BE2C (cell line): ENCODE results near the gene ZFP3.

Experiments used
- DNase-seq: peaks from one replicate; pipeline ENCODE4 v3.0.0-alpha.2; 2020
- H3K27me3 ChIP-seq: fragments of 250-450 bp; sonication (Bioruptor Pico); 2 replicates; pipeline ENCODE4 v1.5.1; 2020; ENCODE audit warnings: mild to moderate bottlenecking
- H3K36me3 ChIP-seq: fragments of 250-450 bp; sonication (Bioruptor Pico); 2 replicates; pipeline ENCODE4 v1.5.1; 2020; ENCODE audit warnings: mild to moderate bottlenecking
- H3K4me1 ChIP-seq: fragments of 250-450 bp; sonication (Bioruptor Pico); 2 replicates; pipeline ENCODE4 v1.5.1; 2020
- H3K4me3 ChIP-seq: 2 replicates; pipeline ENCODE4 v1.5.1; 2011; ENCODE audit warnings: low read depth, low read length
- H3K9me3 ChIP-seq: fragments of 250-450 bp; sonication (Bioruptor Pico); 2 replicates; pipeline ENCODE4 v1.5.1; 2020
- TF ChIP-seq, protein P1 (sequence below): IDR thresholded peaks from 2 replicates; pipeline ENCODE4 v1.5.1; 2012; ENCODE audit warnings: mild to moderate bottlenecking, low read depth, low read length

ZFP3 gene

GRCh38 chr17:5034651-5035050, 43.6 kb upstream of the ZFP3 start:
- DNase-seq, result no peak
- TF ChIP-seq, protein P1, sequence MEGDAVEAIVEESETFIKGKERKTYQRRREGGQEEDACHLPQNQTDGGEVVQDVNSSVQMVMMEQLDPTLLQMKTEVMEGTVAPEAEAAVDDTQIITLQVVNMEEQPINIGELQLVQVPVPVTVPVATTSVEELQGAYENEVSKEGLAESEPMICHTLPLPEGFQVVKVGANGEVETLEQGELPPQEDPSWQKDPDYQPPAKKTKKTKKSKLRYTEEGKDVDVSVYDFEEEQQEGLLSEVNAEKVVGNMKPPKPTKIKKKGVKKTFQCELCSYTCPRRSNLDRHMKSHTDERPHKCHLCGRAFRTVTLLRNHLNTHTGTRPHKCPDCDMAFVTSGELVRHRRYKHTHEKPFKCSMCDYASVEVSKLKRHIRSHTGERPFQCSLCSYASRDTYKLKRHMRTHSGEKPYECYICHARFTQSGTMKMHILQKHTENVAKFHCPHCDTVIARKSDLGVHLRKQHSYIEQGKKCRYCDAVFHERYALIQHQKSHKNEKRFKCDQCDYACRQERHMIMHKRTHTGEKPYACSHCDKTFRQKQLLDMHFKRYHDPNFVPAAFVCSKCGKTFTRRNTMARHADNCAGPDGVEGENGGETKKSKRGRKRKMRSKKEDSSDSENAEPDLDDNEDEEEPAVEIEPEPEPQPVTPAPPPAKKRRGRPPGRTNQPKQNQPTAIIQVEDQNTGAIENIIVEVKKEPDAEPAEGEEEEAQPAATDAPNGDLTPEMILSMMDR, result no peak
- Histone ChIP-seq H3K4me3 (no peak overlapping the region), H3K4me1 (no peaks in the 10 kb centered on the region), H3K27me3 (peaks cover 11% of the 10 kb centered on the region), H3K36me3 (no peaks in the 10 kb centered on the region), H3K9me3 (no peaks in the 10 kb centered on the region)

DNA sequence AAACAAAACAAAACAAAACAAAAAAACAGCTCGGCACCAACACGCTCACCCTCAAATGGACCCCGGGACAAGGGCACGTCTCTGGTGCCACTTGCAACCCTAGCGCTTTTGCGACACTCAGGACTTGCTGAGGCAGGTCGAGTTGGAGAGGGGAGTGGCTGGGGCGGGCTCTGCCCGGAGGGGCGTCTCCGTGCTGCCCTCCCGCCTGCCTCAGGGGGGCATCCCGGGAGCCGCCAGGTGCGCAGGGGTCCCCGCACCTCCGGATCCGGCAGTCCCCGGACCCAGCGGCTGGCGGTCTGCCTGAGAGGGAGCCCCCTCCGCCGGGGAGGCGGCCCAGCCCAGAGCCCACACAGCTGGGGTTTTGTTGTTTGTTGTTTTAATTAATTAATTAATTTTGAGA, 43.0 kb upstream of the ZFP3 start, which contains the start of gene SLC52A1:
Gene SLC52A1, minus strand, starts transcription at position 112 of the 400 bp plus-strand sequence. CDS start 820 bp downstream, outside the sequence.
- no peaks in the 10 kb centered on the region for H3K36me3 ChIP-seq
- H3K27me3 ChIP-seq, result peaks cover 11% of the 10 kb centered on the region
- H3K4me1 ChIP-seq, result no peaks in the 10 kb centered on the region
- no peaks in the 10 kb centered on the region for H3K9me3 ChIP-seq
- TF ChIP-seq, protein P1, result no peak
- no peak for DNase-seq
- no peak within 1 kb of the TSS for H3K4me3 ChIP-seq

DNA sequence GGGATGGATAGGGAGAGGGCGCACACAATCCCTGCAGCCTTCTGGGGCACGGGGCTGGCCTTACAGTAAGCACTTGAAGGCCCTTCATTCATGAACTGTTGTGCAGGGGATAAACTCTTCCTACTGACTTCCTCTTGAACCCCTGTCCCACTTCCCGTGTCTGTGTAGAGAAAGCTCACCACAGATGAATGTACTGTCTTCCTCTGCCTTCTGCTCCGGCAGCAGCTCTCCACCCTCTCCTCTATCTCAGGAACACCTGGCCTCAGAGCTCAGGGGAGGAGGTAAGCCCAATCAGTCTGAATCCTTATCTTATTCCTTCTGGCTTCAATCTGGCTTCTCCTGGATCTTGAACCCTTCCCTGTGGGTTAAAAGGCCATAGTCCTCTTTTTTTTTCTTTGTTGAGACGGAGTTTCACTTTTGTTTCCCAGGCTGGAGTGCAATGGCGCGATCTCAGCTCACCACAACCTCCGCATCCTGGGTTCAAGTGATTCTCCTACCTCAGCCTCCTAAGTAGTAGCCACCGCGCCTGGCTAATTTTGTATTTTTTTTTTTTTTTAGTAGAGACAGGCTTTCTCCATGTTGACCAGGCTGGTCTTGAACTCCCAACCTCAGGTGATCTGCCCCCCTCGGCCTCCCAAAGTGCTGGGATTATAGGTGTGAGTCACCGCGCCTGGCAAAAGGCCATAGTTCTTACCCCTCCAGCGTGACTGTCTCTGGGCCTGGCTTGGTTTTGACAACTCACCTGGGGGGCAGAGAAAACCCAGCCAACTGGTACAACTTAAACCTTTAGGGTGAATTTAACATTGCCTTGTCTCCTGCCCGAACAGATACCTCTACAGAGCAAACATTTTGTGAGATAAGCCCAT, 35.9 kb upstream of the ZFP3 start:
- Histone ChIP-seq H3K9me3 (no peaks in the 10 kb centered on the region), H3K27me3 (no peaks in the 10 kb centered on the region), H3K4me3 (no peak overlapping the region), H3K36me3 (no peaks in the 10 kb centered on the region), H3K4me1 (no peaks in the 10 kb centered on the region)
- TF ChIP-seq, protein P1, result no peak
- DNase-seq, result no peak

DNA sequence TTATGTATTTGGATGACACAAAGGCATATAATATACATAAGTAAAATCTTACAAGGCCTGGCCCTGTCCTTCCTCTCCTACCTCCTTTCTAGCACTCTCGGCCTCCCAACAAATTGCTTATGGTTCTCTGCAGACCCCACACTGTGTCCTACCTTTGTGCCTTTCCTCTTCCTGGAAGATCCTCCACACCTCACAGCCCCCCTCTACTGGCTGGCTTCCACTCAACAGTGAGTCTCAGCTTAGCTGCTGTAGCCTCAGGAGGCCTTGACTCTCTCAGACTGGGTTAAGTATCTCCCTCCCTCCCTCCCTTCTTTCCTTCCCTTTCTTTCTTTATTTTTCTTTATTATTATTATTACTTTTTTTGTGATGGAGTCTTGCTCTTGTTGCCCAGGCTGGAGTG, 34.7 kb upstream of the ZFP3 start:
- H3K9me3 ChIP-seq, result no peaks in the 10 kb centered on the region
- no peak for DNase-seq
- TF ChIP-seq, protein P1, result no peak
- no peak overlapping the region for H3K4me3 ChIP-seq
- H3K36me3 ChIP-seq, result no peaks in the 10 kb centered on the region
- no peaks in the 10 kb centered on the region for H3K4me1 ChIP-seq
- H3K27me3 ChIP-seq, result no peaks in the 10 kb centered on the region

- Histone ChIP-seq H3K9me3 (no peaks in the 10 kb centered on the region), H3K4me1 (no peaks in the 10 kb centered on the region), H3K36me3 (no peaks in the 10 kb centered on the region), H3K4me3 (no peak overlapping the region), H3K27me3 (no peaks in the 10 kb centered on the region)
- no peak for DNase-seq
- TF ChIP-seq, protein P1, result no peak
Measured at GRCh38 chr17:5044630-5045029, 33.6 kb upstream of the ZFP3 start.

DNA sequence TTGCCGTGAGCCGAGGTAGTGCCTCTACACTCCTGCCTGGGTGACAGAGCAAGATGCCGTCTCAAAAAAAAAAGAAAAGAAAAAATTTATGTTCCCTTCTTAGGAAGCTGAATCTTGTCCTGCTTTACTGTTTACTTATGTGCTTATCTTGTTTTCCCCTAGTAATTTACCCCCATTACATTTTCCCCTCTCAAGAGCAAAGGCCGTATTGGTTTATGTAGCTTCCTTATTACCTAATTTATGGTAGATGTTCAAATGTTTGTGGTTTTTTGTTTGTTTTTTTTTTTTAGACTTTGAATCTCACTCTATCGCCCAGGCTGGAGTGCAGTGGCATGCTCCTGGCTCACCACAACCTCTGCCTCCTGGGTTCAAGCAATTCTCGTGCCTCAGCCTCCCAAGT, 32.8 kb upstream of the ZFP3 start:
- Histone ChIP-seq H3K27me3 (no peaks in the 10 kb centered on the region), H3K4me1 (no peaks in the 10 kb centered on the region), H3K36me3 (no peaks in the 10 kb centered on the region), H3K9me3 (no peaks in the 10 kb centered on the region), H3K4me3 (no peak overlapping the region)
- TF ChIP-seq, protein P1, result no peak
- DNase-seq, result no peak
